LNCaP clone FGC (cell line): Measurements from ENCODE around the gene ASTN2.

Experiments used
- DNase-seq: peaks from one replicate; pipeline ENCODE4 v3.0.0-alpha.2; 2011; ENCODE audit warnings: low read depth
- H3K4me3 ChIP-seq: 2 replicates; pipeline ENCODE4 v1.5.1; 2011; ENCODE audit warnings: mild to moderate bottlenecking, low read depth, low read length, control low read depth
- TF ChIP-seq, protein P1 (sequence below): IDR thresholded peaks from 2 replicates; pipeline ENCODE4 v1.5.1; 2012; ENCODE audit warnings: mild to moderate bottlenecking; ENCODE audit not compliant: control insufficient read depth, insufficient read depth; ENCODE audit errors: extremely low read depth

Gene ASTN2

GRCh38 chr9:116452634-116453033 lies 962.2 kb downstream of the ASTN2 start:
- TF ChIP-seq, protein P1, sequence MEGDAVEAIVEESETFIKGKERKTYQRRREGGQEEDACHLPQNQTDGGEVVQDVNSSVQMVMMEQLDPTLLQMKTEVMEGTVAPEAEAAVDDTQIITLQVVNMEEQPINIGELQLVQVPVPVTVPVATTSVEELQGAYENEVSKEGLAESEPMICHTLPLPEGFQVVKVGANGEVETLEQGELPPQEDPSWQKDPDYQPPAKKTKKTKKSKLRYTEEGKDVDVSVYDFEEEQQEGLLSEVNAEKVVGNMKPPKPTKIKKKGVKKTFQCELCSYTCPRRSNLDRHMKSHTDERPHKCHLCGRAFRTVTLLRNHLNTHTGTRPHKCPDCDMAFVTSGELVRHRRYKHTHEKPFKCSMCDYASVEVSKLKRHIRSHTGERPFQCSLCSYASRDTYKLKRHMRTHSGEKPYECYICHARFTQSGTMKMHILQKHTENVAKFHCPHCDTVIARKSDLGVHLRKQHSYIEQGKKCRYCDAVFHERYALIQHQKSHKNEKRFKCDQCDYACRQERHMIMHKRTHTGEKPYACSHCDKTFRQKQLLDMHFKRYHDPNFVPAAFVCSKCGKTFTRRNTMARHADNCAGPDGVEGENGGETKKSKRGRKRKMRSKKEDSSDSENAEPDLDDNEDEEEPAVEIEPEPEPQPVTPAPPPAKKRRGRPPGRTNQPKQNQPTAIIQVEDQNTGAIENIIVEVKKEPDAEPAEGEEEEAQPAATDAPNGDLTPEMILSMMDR, result no peak
- no peak for DNase-seq
- H3K4me3 ChIP-seq, result no peak overlapping the region

DNA sequence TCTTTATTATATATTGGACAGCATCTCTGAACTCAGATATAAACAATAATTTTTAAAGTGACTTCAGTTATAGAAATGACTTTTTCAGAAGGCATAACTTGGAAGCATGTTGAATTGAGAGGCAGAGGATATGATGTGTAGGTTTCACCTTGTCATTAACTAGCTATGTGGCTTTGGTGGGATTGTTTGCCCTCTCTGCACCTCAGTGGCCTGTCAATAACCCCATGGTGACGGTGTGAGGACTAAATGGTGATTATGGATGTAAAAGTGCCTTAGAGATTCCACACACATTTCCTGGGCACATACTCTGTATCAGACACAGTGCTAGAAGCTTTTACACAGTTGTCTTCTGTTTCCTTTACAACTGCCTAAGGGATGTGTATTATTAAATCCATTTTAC lies 962.6 kb downstream of the ASTN2 start:
- no peak for DNase-seq
- TF ChIP-seq, protein P1, result no peak
- no peak overlapping the region for H3K4me3 ChIP-seq

- no peak overlapping the region for H3K4me3 ChIP-seq
- no peak for DNase-seq
- TF ChIP-seq, protein P1, result no peak
These were observed 963.2 kb downstream of the ASTN2 start for GRCh38 chr9:116451500-116452115.

- DNase-seq, result no peak
These were observed 964.3 kb downstream of the ASTN2 start for GRCh38 chr9:116450378-116451139.

DNA sequence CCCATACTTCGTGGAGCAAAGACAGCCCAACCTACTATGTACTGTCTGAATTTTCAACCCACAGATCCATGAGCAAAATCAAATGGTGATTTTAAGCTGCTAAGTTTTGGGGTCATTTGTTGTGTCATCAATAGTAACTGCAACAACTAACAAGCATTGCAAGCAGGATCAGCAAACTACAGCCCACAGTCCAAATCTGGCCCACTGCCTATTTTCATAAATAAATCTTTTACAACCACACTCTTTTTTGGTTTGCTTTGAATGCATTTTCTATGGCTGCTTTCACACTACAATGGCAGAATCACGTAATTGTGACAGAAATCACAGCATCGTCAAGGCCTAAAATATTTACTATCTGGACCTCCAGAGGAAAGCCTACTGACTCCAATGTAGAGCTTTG lies 964.9 kb downstream of the ASTN2 start:
- H3K4me3 ChIP-seq, result no peak overlapping the region
- TF ChIP-seq, protein P1, result no peak
- no peak for DNase-seq

More at GRCh38 chr9:116450378-116451139, 964.3 kb downstream of the ASTN2 start:
- H3K4me3 ChIP-seq, result no peak overlapping the region
- TF ChIP-seq, protein P1, result no peak

- TF ChIP-seq, protein P1, result no peak
- H3K4me3 ChIP-seq, result no peak overlapping the region
These were observed 966.4 kb downstream of the ASTN2 start for GRCh38 chr9:116448431-116448830.

More at GRCh38 chr9:116448431-116448830, 966.4 kb downstream of the ASTN2 start:
- no peak for DNase-seq
